CD4-positive, alpha-beta T cell (primary cell): ENCODE results near the gene FANCM. TPM values are rescaled to one million over a fixed set of nuclear protein-coding genes. Genes with fewer than 3 reads are reported as not detected.

Experiments used
- ATAC-seq: fragments of 200-7000 bp; cut with Tn5 transposase; one replicate; pipeline ENCODE4 v1.10.0; 2022; ENCODE audit warnings: mild to moderate bottlenecking; ENCODE audit not compliant: poor library complexity
- CTCF ChIA-PET: fragments of 350-600 bp; sonication (Branson Sonifier 250); formaldehyde crosslinking; loops from one replicate; lab custom pipeline; 2021; ENCODE audit warnings: antibody characterized with exemption, inconsistent platforms; lab: Charles Lee
- POLR2A ChIA-PET: fragments of 350-600 bp; sonication (Branson Sonifier 250); formaldehyde crosslinking; loops from one replicate; lab custom pipeline; 2021; ENCODE audit warnings: antibody characterized with exemption, inconsistent platforms; lab: Charles Lee
- DNase-seq, 14 experiments: peaks; one replicate each; pipeline ENCODE4 v3.0.0-alpha.2; 2013 to 2020; ENCODE audit warnings: mixed read lengths in 2 of 14
- H3K27ac ChIP-seq, 2 donors: one replicate each; pipeline versions ENCODE4 v1.5.1 to v1.7.0; 2013; ENCODE audit warnings: low read length in 2 of 2, low read depth in 1 of 2, mild to moderate bottlenecking in 1 of 2
- H3K27me3 ChIP-seq, 2 experiments: 1 replicate in 1 of 2; 2 replicates in 1 of 2; pipeline versions ENCODE4 v1.6.1 to v1.7.0; 2013; ENCODE audit warnings: low read length in 2 of 2, control low read depth in 1 of 2, mild to moderate bottlenecking in 1 of 2, moderate library complexity in 1 of 2; ENCODE audit not compliant: insufficient read depth in 2 of 2, control insufficient read depth in 1 of 2
- H3K36me3 ChIP-seq: one replicate; pipeline ENCODE4 v1.6.1; 2013; ENCODE audit warnings: low read length, control low read depth; ENCODE audit not compliant: insufficient read depth
- H3K4me1 ChIP-seq: one replicate; pipeline ENCODE4 v1.6.1; 2013; ENCODE audit warnings: low read length, control low read depth; ENCODE audit not compliant: insufficient read depth
- H3K4me3 ChIP-seq: one replicate; pipeline ENCODE4 v1.5.1; 2013; ENCODE audit warnings: mild to moderate bottlenecking, low read length, moderate library complexity
- H3K9me3 ChIP-seq, 2 experiments: 1 replicate in 1 of 2; 2 replicates in 1 of 2; pipeline versions ENCODE4 v1.6.1 to v1.7.0; 2013; ENCODE audit warnings: low read length in 2 of 2, mild to moderate bottlenecking in 2 of 2, control low read depth in 1 of 2, moderate library complexity in 1 of 2; ENCODE audit not compliant: control insufficient read depth in 1 of 2, insufficient read depth in 1 of 2
- H3K27ac Mint-ChIP-seq: one replicate; pipeline ENCODE4 v1.8.0; 2020; ENCODE audit warnings: mixed read lengths
- H3K27me3 Mint-ChIP-seq: one replicate; pipeline ENCODE4 v1.8.0; 2021; ENCODE audit warnings: mixed read lengths
- H3K36me3 Mint-ChIP-seq: one replicate; pipeline ENCODE4 v1.8.0; 2021; ENCODE audit warnings: low read depth, mixed read lengths
- H3K4me1 Mint-ChIP-seq: one replicate; pipeline ENCODE4 v1.8.0; 2021; ENCODE audit warnings: low read depth, mixed read lengths
- H3K4me3 Mint-ChIP-seq: one replicate; pipeline ENCODE4 v1.8.0; 2020; ENCODE audit warnings: mild to moderate bottlenecking, mixed read lengths
- H3K9me3 Mint-ChIP-seq: one replicate; pipeline ENCODE4 v1.8.0; 2020; ENCODE audit warnings: mixed read lengths
- CTCF ChIP-seq: fragments of 200-600 bp; IDR thresholded peaks from one replicate; pipeline ENCODE4 v1.8.0; 2022; ENCODE audit warnings: antibody characterized with exemption, mild to moderate bottlenecking
- intact Hi-C, 2 experiments: fragments of 100-400 bp; cut with DNase I in 1 of 2; cut with micrococcal nuclease in 1 of 2; formaldehyde crosslinking; loops; one replicate each; pipeline versions ENCODE4 v1.15.1 to v1.9.0; 2023 to 2025; cut with DNase I, micrococcal nuclease
- total RNA-seq, 174 experiments: library from RNA in 2 of 174; stranded (reverse) in 2 of 174; gene quantifications; one replicate each; pipeline ENCODE4 v1.2.3 and lab custom pipeline; 2021 to 2026

The FANCM gene
- total RNA-seq, 2 experiments from 2014 or later, result 6.1 to 8.8 TPM

GRCh38 chr14:45242706-45243105, 107.0 kb downstream of the FANCM start:
- no peak overlapping the region for H3K27ac ChIP-seq
- CTCF ChIA-PET, result no interaction called here
- no peak for TF ChIP-seq CTCF
- no peak for DNase-seq
- H3K9me3 Mint-ChIP-seq, result no peaks in the 10 kb centered on the region
- no peaks in the 10 kb centered on the region for H3K9me3 ChIP-seq
- intact Hi-C loops, result no loop called here
- H3K27me3 Mint-ChIP-seq, result no peaks in the 10 kb centered on the region
- no peaks in the 10 kb centered on the region for H3K27me3 ChIP-seq
- no peaks in the 10 kb centered on the region for H3K4me1 ChIP-seq
- POLR2A ChIA-PET, result interaction anchor here (0.8 kb wide), 1 partner anchor 22 kb away, joined by 3 read pairs; no protein-coding TSS in a partner anchor
- H3K4me3 ChIP-seq, result no peak overlapping the region
- H3K4me3 Mint-ChIP-seq, result no peak overlapping the region
- no peak for ATAC-seq
- H3K4me1 Mint-ChIP-seq, result peaks cover 5% of the 10 kb centered on the region
- no peak overlapping the region for H3K27ac Mint-ChIP-seq
- peaks cover 5% of the 10 kb centered on the region for H3K36me3 ChIP-seq
- H3K36me3 Mint-ChIP-seq, result peaks cover 13% of the 10 kb centered on the region

- Histone ChIP-seq H3K27me3 (no peaks in the 10 kb centered on the region), H3K27ac (no peak overlapping the region), H3K4me1 (peaks cover 22% of the 10 kb centered on the region), H3K4me3 (no peak overlapping the region), H3K9me3 (no peaks in the 10 kb centered on the region), H3K36me3 (no peaks in the 10 kb centered on the region)
- H3K4me3 Mint-ChIP-seq, result no peak overlapping the region
- intact Hi-C loops, result no loop called here
- no peak overlapping the region for H3K27ac Mint-ChIP-seq
- no peak for DNase-seq
- H3K36me3 Mint-ChIP-seq, result peaks cover 13% of the 10 kb centered on the region
- no peaks in the 10 kb centered on the region for H3K27me3 Mint-ChIP-seq
- peaks cover 16% of the 10 kb centered on the region for H3K4me1 Mint-ChIP-seq
- no peak for ATAC-seq
- POLR2A ChIA-PET, result no interaction called here
- no peak for TF ChIP-seq CTCF
- no peaks in the 10 kb centered on the region for H3K9me3 Mint-ChIP-seq
- CTCF ChIA-PET, result interaction anchor here (1.1 kb wide), 1 partner anchor 9 kb away, joined by 3 read pairs; no protein-coding TSS in a partner anchor
Measured at GRCh38 chr14:45246151-45246550, 110.4 kb downstream of the FANCM start.

DNA sequence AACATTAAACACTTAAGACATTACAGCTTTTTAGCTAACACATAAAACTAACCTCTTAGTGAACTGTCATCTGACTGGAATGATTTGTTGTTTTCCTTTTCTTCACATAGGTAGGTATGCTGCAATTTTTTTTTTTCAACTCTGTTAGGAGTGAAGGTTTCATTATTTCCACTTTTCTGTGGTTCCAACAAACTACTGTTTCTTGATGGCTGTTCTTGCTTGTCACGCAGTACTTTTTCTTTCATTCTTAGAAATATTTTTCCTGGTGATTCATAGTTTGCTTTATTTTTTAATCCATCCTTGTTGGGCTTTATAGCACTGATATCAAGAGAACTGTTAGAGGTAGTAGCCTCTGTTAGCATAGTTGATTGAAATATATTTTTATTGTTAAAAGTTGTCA, 111.0 kb downstream of the FANCM start:
- no peak for ATAC-seq
- H3K27me3 ChIP-seq, result no peaks in the 10 kb centered on the region
- Mint-ChIP-seq H3K4me1 (peaks cover 22% of the 10 kb centered on the region), H3K27ac (no peak overlapping the region), H3K9me3 (no peaks in the 10 kb centered on the region), H3K27me3 (no peaks in the 10 kb centered on the region), H3K36me3 (peaks cover 8% of the 10 kb centered on the region), H3K4me3 (no peak overlapping the region)
- no peak for DNase-seq
- no peak overlapping the region for H3K4me3 ChIP-seq
- ChIA-PET CTCF (interaction anchor here (0.6 to 1.1 kb wide), 2 partner anchors 9 to 22 kb away, joined by 3 to 4 read pairs; no protein-coding TSS in a partner anchor), POLR2A (no interaction called here)
- H3K4me1 ChIP-seq, result peaks cover 22% of the 10 kb centered on the region
- H3K9me3 ChIP-seq, result no peaks in the 10 kb centered on the region
- TF ChIP-seq CTCF, result no peak
- no peak overlapping the region for H3K27ac ChIP-seq
- intact Hi-C loops, result no loop called here
- H3K36me3 ChIP-seq, result no peaks in the 10 kb centered on the region
